Mesothelial cell of epicardium (in vitro differentiated cells): ENCODE data around the gene PCSK2. TPM values are rescaled to one million over a fixed set of nuclear protein-coding genes. Genes with fewer than 3 reads are reported as not detected.

Experiments used
- DNase-seq, 2 experiments: peaks; one replicate each; pipeline ENCODE4 v3.0.0; 2021; ENCODE audit warnings: low spot score in 2 of 2; ENCODE audit not compliant: unreplicated experiment in 2 of 2
- H3K27ac Mint-ChIP-seq: 2 replicates; pipeline ENCODE4 v1.8.0; 2021; ENCODE audit warnings: mixed read lengths
- H3K27me3 Mint-ChIP-seq: 2 replicates; pipeline ENCODE4 v1.8.0; 2021; ENCODE audit warnings: low read depth, mixed read lengths
- H3K36me3 Mint-ChIP-seq: 2 replicates; pipeline ENCODE4 v1.8.0; 2021; ENCODE audit warnings: mixed read lengths
- H3K4me1 Mint-ChIP-seq: 2 replicates; pipeline ENCODE4 v1.8.0; 2021; ENCODE audit warnings: mixed read lengths
- H3K4me3 Mint-ChIP-seq: 2 replicates; pipeline ENCODE4 v1.8.0; 2021; ENCODE audit warnings: mild to moderate bottlenecking, moderate library complexity, mixed read lengths
- H3K9me3 Mint-ChIP-seq: 2 replicates; pipeline ENCODE4 v1.8.0; 2021; ENCODE audit warnings: mixed read lengths
- CTCF ChIP-seq: fragments of 200-600 bp; sonication (generic); IDR thresholded peaks from one replicate; pipeline ENCODE4 v1.5.0; 2021; ENCODE audit warnings: antibody characterized with exemption; ENCODE audit not compliant: unreplicated experiment
- total RNA-seq: library from RNA; stranded (reverse); gene quantifications from 3 replicates; pipeline ENCODE4 v1.2.1, GENCODE V29; 2021

PCSK2 gene
- total RNA-seq, 1 donor from 2014 or later: 0.38 TPM

GRCh38 chr20:17306427-17306826 lies 79.6 kb downstream of the PCSK2 start:
- Mint-ChIP-seq H3K4me1 (no peaks in the 10 kb centered on the region), H3K36me3 (no peaks in the 10 kb centered on the region), H3K27ac (no peak overlapping the region), H3K4me3 (no peak overlapping the region), H3K9me3 (peaks cover 11% of the 10 kb centered on the region), H3K27me3 (peaks cover 2% of the 10 kb centered on the region)
- no peak for TF ChIP-seq CTCF
- DNase-seq: no peak

GRCh38 chr20:17314264-17314663 lies 87.4 kb downstream of the PCSK2 start:
- no peaks in the 10 kb centered on the region for H3K4me1 Mint-ChIP-seq
- H3K27ac Mint-ChIP-seq: no peak overlapping the region
- H3K4me3 Mint-ChIP-seq: no peak overlapping the region
- no peaks in the 10 kb centered on the region for H3K9me3 Mint-ChIP-seq
- DNase-seq: no peak
- H3K36me3 Mint-ChIP-seq: no peaks in the 10 kb centered on the region
- peaks cover 25% of the 10 kb centered on the region for H3K27me3 Mint-ChIP-seq
- TF ChIP-seq CTCF: no peak

GRCh38 chr20:17315407-17316231 lies 88.8 kb downstream of the PCSK2 start:
- Mint-ChIP-seq H3K4me3 (no peak overlapping the region), H3K27me3 (peaks cover 33% of the 10 kb centered on the region), H3K9me3 (no peaks in the 10 kb centered on the region), H3K4me1 (no peaks in the 10 kb centered on the region), H3K36me3 (no peaks in the 10 kb centered on the region), H3K27ac (no peak overlapping the region)
- DNase-seq: no peak
- TF ChIP-seq CTCF: no peak

- no peaks in the 10 kb centered on the region for H3K9me3 Mint-ChIP-seq
- H3K36me3 Mint-ChIP-seq: no peaks in the 10 kb centered on the region
- H3K4me1 Mint-ChIP-seq: no peaks in the 10 kb centered on the region
- H3K4me3 Mint-ChIP-seq: no peak overlapping the region
- H3K27ac Mint-ChIP-seq: no peak overlapping the region
- H3K27me3 Mint-ChIP-seq: peaks cover 40% of the 10 kb centered on the region
- no peak for DNase-seq
- no peak for TF ChIP-seq CTCF
These were observed 89.6 kb downstream of the PCSK2 start for GRCh38 chr20:17316316-17317038.

GRCh38 chr20:17317341-17317740 lies 90.5 kb downstream of the PCSK2 start:
- Mint-ChIP-seq H3K27me3 (peaks cover 43% of the 10 kb centered on the region), H3K9me3 (no peaks in the 10 kb centered on the region), H3K36me3 (no peaks in the 10 kb centered on the region), H3K4me1 (no peaks in the 10 kb centered on the region), H3K4me3 (no peak overlapping the region), H3K27ac (no peak overlapping the region)
- DNase-seq: no peak
- TF ChIP-seq CTCF: no peak
